MM.1S (cell line): ENCODE data around the gene XRCC4.

Experiments
- EZH2 ChIP-seq: fragments of 300-600 bp; sonication (generic); optimal IDR thresholded peaks from 2 replicates; pipeline ENCODE3; 2017; ENCODE audit warnings: low read depth, mild to moderate bottlenecking, antibody characterized with exemption, low read length, mixed read lengths
- EZH2phosphoT487 ChIP-seq: fragments of 300-600 bp; sonication (generic); IDR thresholded peaks from 2 replicates; pipeline ENCODE4 v1.6.1; 2018; ENCODE audit warnings: antibody characterized with exemption, low read length
- TF ChIP-seq, protein P1 (sequence below): fragments of 300-600 bp; sonication (generic); IDR thresholded peaks from 2 replicates; pipeline ENCODE4 v1.5.1; 2016; ENCODE audit warnings: antibody characterized with exemption, low read length, mixed read lengths

DNA sequence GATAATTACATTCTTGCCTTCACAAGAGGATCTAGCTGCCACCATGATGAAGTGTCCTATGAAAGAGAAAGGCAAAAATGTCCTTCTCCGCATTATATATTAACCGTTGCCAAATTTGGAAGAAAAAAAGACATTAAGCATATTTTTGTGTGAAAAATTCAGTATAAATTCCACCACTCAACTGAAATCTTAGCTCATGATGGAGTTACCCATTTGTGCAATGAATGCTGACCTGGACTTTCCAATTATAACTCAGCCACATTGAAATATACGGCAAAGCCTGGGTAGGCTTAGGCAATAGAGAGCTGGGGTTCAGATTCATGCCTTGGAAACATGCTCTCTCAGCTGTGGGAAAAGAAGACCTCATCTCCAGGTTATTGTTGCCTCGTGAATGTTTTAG lies 322.9 kb downstream of the XRCC4 start:
- TF ChIP-seq, protein P1, sequence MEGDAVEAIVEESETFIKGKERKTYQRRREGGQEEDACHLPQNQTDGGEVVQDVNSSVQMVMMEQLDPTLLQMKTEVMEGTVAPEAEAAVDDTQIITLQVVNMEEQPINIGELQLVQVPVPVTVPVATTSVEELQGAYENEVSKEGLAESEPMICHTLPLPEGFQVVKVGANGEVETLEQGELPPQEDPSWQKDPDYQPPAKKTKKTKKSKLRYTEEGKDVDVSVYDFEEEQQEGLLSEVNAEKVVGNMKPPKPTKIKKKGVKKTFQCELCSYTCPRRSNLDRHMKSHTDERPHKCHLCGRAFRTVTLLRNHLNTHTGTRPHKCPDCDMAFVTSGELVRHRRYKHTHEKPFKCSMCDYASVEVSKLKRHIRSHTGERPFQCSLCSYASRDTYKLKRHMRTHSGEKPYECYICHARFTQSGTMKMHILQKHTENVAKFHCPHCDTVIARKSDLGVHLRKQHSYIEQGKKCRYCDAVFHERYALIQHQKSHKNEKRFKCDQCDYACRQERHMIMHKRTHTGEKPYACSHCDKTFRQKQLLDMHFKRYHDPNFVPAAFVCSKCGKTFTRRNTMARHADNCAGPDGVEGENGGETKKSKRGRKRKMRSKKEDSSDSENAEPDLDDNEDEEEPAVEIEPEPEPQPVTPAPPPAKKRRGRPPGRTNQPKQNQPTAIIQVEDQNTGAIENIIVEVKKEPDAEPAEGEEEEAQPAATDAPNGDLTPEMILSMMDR: no peak
- no peak for TF ChIP-seq EZH2
- TF ChIP-seq EZH2phosphoT487: no peak
